Stomach (tissue), 9 donors: ENCODE measurements around the gene TBC1D1. TPM values are rescaled to one million over a fixed set of nuclear protein-coding genes. Genes with fewer than 3 reads are reported as not detected.

Experiments used
- DNase-seq, 2 donors: peaks; one replicate each; pipeline versions ENCODE4 v3.0.0 to v3.0.0-alpha.2; 2013 to 2019
- H3K27ac ChIP-seq, 5 donors: fragments of 200-600 bp in 4 of 5; sonication (generic) in 4 of 5; one replicate each; pipeline ENCODE4 v1.5.1; 2013 to 2019; ENCODE audit warnings: mild to moderate bottlenecking in 1 of 5, moderate library complexity in 1 of 5
- H3K27me3 ChIP-seq, 3 donors: fragments of 200-600 bp; sonication (generic); one replicate each; pipeline ENCODE4 v1.5.1; 2017 to 2019; ENCODE audit warnings: mixed run types in 1 of 3
- H3K36me3 ChIP-seq, 4 donors: fragments of 200-600 bp; sonication (generic); 1 replicate in 3 of 4; 2 replicates in 1 of 4; pipeline ENCODE4 v1.5.1; 2016 to 2019
- H3K4me1 ChIP-seq, 4 donors: fragments of 200-600 bp; sonication (generic); one replicate each; pipeline ENCODE4 v1.5.1; 2016 to 2019
- H3K4me3 ChIP-seq, 4 donors: fragments of 200-600 bp; sonication (generic) in 3 of 4; one replicate each; pipeline ENCODE4 v1.5.1; 2016 to 2019; ENCODE audit warnings: mild to moderate bottlenecking in 1 of 4
- H3K9me3 ChIP-seq, 4 donors: fragments of 200-600 bp; sonication (generic); one replicate each; pipeline ENCODE4 v1.5.1; 2016 to 2019
- EP300 ChIP-seq: sonication (generic); formaldehyde crosslinking; IDR thresholded peaks from one replicate; pipeline ENCODE4 v1.6.1; 2017; ENCODE audit warnings: antibody characterized with exemption
- POLR2A ChIP-seq, 4 donors: fragments of 450-650 bp; IDR thresholded peaks; one replicate each; pipeline ENCODE4 v1.6.1; 2016; ENCODE audit warnings: antibody characterized with exemption in 4 of 4, control low read depth in 2 of 4, mild to moderate bottlenecking in 1 of 4, moderate library complexity in 1 of 4
- POLR2AphosphoS5 ChIP-seq, 3 donors: sonication (generic); formaldehyde crosslinking; IDR thresholded peaks; one replicate each; pipeline ENCODE4 v1.6.1; 2016; ENCODE audit warnings: antibody characterized with exemption in 3 of 3
- WGBS, 5 donors: extraction: QIAGEN DNeasy Blood & Tissue Kit in 3 of 5; methylation state at CpG; one replicate each; pipeline versions ENCODE4 v1.1.5 to v1.1.7; 2013 to 2018; 5-methylcytosine and 5-hydroxymethylcytosine counted together
- intact Hi-C: fragments of 100-400 bp; cut with DNase I; formaldehyde crosslinking; loops from one replicate; pipeline ENCODE4 v1.15.1; 2023; ENCODE audit warnings: low total_unique reads
- polyA plus RNA-seq, 3 donors: library from polyadenylated mRNA; stranded (reverse); fragments of 200-250 nt; gene quantifications; one replicate each; pipeline ENCODE4 v1.2.3, GENCODE V29; 2013
- total RNA-seq, 5 donors: library from RNA; depleted of rRNA; stranded (reverse); fragments of >200 nt; gene quantifications; one replicate each; pipeline versions ENCODE4 v1.1.0 to v1.2.3, GENCODE V29; 2014 to 2016
- TF ChIP-seq, protein P1 (sequence below), 7 experiments: fragments of 450-650 bp in 4 of 7; fragments of 200-600 bp in 3 of 7; sonication (generic) in 3 of 7; IDR thresholded peaks; one replicate each; pipeline ENCODE4 v1.5.1; 2016 to 2019; ENCODE audit warnings: antibody characterized with exemption in 7 of 7, control low read depth in 2 of 7, mild to moderate bottlenecking in 1 of 7
- donor health status: healthy with polysubstance abuse.
- donor health status: Bipolar disorder and iron deficiency.
- donor health status: healthy.

The TBC1D1 gene
- total and polyA plus RNA-seq, 8 donors = 18.8 to 165 (median 49.5) TPM

DNA sequence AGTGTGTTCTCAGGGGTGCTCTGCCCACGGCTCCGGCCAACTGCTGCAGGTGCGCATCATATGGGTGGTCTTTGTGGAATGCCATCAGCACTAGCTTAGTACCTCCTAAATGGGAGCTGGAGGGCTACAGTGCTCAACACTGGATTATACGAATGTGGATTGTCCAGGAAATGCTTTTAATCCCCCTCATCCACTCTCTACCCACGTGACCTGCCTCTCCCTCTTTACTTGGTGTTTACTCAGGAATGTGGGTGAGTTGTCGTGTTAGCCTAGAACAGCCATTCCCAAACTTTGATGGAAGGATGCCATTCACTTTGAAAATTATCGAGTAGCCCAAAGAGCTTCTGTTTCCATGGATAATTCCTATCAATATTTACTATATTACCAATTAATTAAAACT is 220.1 kb downstream of the TBC1D1 start:
- Histone ChIP-seq H3K27ac (no peak overlapping the region), H3K36me3 (peaks cover 1 to 40% (median 28%) of the 10 kb centered on the region in 4 donors), H3K27me3 (no peaks in the 10 kb centered on the region), H3K4me1 (peaks cover 35 to 90% (median 53%) of the 10 kb centered on the region in 4 donors), H3K9me3 (no peaks in the 10 kb centered on the region), H3K4me3 (no peak overlapping the region)
- 80 to 90% (median 86%) methylated on average over 7 of the region's 7 CpGs for WGBS, 5 donors
- DNase-seq = no peak
- intact Hi-C loops = no loop called here
- TF ChIP-seq POLR2A (IDR thresholded peaks at IDR 0.05) (no peak), EP300 (no peak), POLR2AphosphoS5 (IDR thresholded peaks at IDR 0.05) (no peak)
- TF ChIP-seq, protein P1, sequence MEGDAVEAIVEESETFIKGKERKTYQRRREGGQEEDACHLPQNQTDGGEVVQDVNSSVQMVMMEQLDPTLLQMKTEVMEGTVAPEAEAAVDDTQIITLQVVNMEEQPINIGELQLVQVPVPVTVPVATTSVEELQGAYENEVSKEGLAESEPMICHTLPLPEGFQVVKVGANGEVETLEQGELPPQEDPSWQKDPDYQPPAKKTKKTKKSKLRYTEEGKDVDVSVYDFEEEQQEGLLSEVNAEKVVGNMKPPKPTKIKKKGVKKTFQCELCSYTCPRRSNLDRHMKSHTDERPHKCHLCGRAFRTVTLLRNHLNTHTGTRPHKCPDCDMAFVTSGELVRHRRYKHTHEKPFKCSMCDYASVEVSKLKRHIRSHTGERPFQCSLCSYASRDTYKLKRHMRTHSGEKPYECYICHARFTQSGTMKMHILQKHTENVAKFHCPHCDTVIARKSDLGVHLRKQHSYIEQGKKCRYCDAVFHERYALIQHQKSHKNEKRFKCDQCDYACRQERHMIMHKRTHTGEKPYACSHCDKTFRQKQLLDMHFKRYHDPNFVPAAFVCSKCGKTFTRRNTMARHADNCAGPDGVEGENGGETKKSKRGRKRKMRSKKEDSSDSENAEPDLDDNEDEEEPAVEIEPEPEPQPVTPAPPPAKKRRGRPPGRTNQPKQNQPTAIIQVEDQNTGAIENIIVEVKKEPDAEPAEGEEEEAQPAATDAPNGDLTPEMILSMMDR (IDR thresholded peaks at IDR 0.05) = no peak

GRCh38 chr4:38111717-38112116 is 220.8 kb downstream of the TBC1D1 start:
- Histone ChIP-seq H3K27me3 (no peaks in the 10 kb centered on the region), H3K9me3 (no peaks in the 10 kb centered on the region), H3K4me3 (no peak overlapping the region), H3K27ac (no peak overlapping the region), H3K36me3 (peaks cover 6 to 40% (median 27%) of the 10 kb centered on the region in 4 donors), H3K4me1 (peaks cover 33 to 88% (median 49%) of the 10 kb centered on the region in 4 donors)
- DNase-seq = no peak
- intact Hi-C loops = no loop called here
- no peak for TF ChIP-seq EP300
- TF ChIP-seq, protein P1 (IDR thresholded peaks at IDR 0.05) = no peak
- no peak for TF ChIP-seq POLR2AphosphoS5 (IDR thresholded peaks at IDR 0.05)
- no peak for TF ChIP-seq POLR2A (IDR thresholded peaks at IDR 0.05)
- WGBS, 5 donors = 69 to 83% (median 73%) methylated on average over 4 of the region's 4 CpGs

GRCh38 chr4:38113132-38113531 is 222.2 kb downstream of the TBC1D1 start:
- TF ChIP-seq EP300 (no peak), POLR2A (IDR thresholded peaks at IDR 0.05) (no peak), POLR2AphosphoS5 (IDR thresholded peaks at IDR 0.05) (no peak)
- TF ChIP-seq, protein P1 (IDR thresholded peaks at IDR 0.05) = no peak
- WGBS, 5 donors = 55 to 78% (median 64%) methylated on average over 4 of the region's 4 CpGs

DNA sequence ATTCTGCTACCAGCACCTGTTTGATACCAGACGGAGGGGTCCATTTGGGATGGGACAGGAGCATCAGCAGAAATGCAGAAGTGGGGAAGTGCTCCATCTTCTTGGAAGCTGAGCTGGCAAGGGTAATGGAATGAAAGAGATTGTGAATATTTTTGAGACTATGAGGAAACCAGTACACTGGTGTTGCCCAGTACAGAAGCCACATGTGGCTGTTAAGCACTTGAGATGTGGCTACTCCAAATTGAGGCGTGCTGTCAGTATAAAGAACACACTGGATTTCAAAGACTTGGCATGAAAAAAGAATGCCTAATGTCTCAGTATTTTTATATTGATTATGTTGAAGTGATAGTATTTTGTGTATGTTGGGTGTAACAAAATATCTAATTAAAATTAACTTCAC is 222.7 kb downstream of the TBC1D1 start:
- intact Hi-C loops = no loop called here
- Histone ChIP-seq H3K4me3 (no peak overlapping the region), H3K27ac (peak overlapping the region in 1 of 5 donors; percentile 35), H3K9me3 (no peaks in the 10 kb centered on the region), H3K4me1 (peaks cover 28 to 83% (median 53%) of the 10 kb centered on the region in 4 donors), H3K27me3 (no peaks in the 10 kb centered on the region), H3K36me3 (peaks cover 7 to 40% (median 30%) of the 10 kb centered on the region in 4 donors)
- TF ChIP-seq EP300 (no peak), POLR2AphosphoS5 (IDR thresholded peaks at IDR 0.05) (no peak)
- no peak for DNase-seq
- 88 to 96% (median 95%) methylated on average over 2 of the region's 2 CpGs for WGBS, 5 donors

More at GRCh38 chr4:38113132-38113531, 222.2 kb downstream of the TBC1D1 start:
- H3K36me3 ChIP-seq = peaks cover 6 to 39% (median 27%) of the 10 kb centered on the region in 4 donors
- peaks cover 28 to 86% (median 53%) of the 10 kb centered on the region in 4 donors for H3K4me1 ChIP-seq
- H3K27me3 ChIP-seq = no peaks in the 10 kb centered on the region
- DNase-seq = peak in 1 of 2 donors; percentile 36
- intact Hi-C loops = no loop called here
- H3K9me3 ChIP-seq = no peaks in the 10 kb centered on the region
- no peak overlapping the region for H3K4me3 ChIP-seq
- no peak overlapping the region for H3K27ac ChIP-seq
